ENCODE results near the gene MARK3. TPM values are rescaled to one million over a fixed set of nuclear protein-coding genes. Genes with fewer than 3 reads are reported as not detected.

The MARK3 gene
- total and polyA plus RNA-seq, 2 donors from 2014 or later = 39.8 to 83.1 TPM

DNA sequence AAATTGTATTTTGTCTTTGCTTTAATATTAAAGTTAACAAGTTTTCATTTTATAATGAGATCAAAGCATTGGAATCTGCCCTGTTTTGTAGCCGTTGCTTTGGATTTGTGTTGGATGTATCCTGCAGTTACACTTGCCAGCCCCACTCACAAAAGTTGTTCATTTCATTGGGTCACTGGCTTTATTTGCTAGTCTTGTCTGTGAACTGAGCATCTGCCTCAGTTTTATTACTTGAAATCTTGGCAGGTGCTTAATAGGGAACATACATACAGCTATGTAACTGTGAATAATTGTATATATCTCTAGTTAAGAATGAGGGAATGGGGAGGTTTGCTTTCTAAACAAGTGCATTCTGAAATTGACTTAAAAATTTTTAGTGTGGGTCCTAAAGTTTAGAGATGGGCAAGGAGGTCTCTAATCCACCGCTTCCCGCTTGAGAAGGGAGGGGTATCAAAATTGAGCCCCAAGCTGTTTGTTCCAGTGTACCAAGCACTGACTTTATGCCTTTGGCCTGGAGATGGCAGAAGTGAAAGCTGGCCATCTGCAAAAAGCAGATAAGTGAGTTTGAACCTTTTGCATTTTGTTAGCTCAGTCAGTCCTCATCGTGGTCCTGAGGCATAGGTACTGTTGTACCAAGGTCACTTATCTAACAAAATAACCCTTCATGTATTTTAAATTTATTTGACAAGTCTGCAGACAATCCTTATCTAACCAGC, 41.9 kb upstream of the MARK3 start:
- Histone ChIP-seq H3K27ac (ENCODE audit: low read depth in 2 of 2, low read length in 2 of 2) (no peak overlapping the region), H3K36me3 (ENCODE audit: control insufficient read depth in 2 of 3, insufficient read depth in 3 of 3, low read length in 3 of 3) (peaks cover 38 to 59% (median 58%) of the 10 kb centered on the region in 3 donors), H3K27me3 (ENCODE audit: control insufficient read depth, insufficient read depth, low read length) (no peaks in the 10 kb centered on the region), H3K4me3 (ENCODE audit: low read length in 3 of 3) (no peak overlapping the region), H3K9ac (ENCODE audit: low read length in 3 of 3) (no peak overlapping the region), H3K9me3 (ENCODE audit: control insufficient read depth in 2 of 3, insufficient read depth in 1 of 3, low read length in 3 of 3) (no peaks in the 10 kb centered on the region), H3K4me1 (ENCODE audit: control insufficient read depth in 2 of 3, insufficient read depth in 2 of 3, low read depth in 1 of 3, low read length in 3 of 3) (peaks cover 0 to 2% (median 0%) of the 10 kb centered on the region in 3 donors)
- intact Hi-C loops (cut with DNase I) = no loop called here
- TF ChIP-seq, protein P1, sequence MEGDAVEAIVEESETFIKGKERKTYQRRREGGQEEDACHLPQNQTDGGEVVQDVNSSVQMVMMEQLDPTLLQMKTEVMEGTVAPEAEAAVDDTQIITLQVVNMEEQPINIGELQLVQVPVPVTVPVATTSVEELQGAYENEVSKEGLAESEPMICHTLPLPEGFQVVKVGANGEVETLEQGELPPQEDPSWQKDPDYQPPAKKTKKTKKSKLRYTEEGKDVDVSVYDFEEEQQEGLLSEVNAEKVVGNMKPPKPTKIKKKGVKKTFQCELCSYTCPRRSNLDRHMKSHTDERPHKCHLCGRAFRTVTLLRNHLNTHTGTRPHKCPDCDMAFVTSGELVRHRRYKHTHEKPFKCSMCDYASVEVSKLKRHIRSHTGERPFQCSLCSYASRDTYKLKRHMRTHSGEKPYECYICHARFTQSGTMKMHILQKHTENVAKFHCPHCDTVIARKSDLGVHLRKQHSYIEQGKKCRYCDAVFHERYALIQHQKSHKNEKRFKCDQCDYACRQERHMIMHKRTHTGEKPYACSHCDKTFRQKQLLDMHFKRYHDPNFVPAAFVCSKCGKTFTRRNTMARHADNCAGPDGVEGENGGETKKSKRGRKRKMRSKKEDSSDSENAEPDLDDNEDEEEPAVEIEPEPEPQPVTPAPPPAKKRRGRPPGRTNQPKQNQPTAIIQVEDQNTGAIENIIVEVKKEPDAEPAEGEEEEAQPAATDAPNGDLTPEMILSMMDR (IDR thresholded peaks at IDR 0.05; ENCODE audit: borderline replicate concordance, extremely low read depth, insufficient read depth) = no peak
- FAIRE-seq = no peak
- DNase-seq = no peak

DNA sequence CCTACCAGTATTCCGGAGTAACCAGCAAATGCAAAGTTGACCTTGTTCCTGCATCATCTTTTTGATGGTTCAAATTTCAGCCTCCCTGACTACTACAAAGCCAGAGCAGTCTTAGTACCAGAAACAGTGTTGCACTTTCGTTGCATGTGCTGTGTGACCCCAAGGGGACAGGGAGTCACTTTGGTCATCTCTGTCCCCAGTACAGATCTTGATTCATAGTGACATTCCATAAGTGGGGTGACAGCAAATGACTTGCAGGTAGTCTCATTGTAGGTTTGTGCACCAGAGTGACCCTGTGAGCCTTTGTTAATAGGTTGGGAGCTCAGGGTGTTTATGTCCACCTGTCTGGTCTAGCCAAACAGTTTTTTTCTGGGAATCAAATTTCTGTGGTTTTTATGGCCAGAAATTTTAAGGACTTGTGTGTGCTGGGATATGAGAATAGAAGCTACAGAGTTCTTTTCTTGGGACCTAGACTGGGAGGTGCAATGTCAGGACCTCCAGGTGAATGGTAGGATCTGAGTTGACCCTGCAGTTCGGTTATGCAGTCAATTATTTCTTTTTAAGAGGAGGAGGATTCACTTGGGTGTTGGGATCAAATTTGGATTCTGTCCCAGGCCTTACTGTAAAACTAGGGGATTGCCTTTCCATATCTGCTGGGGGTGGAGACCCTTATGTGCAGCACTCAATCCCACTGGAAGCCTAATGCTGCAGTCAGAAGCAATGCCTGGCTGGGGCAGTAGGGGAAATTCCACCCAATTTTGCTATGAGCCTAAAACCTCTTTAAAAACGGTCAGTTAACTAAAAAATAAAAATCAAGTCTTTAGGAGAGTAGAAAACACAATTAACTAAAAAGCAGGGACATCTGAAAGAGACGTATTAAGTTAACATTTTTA, 41.1 kb upstream of the MARK3 start:
- no peaks in the 10 kb centered on the region for H3K9me3 ChIP-seq (ENCODE audit: control insufficient read depth in 2 of 3, insufficient read depth in 1 of 3, low read length in 3 of 3)
- H3K9ac ChIP-seq (ENCODE audit: low read length in 3 of 3) = no peak overlapping the region
- TF ChIP-seq, protein P1 (IDR thresholded peaks at IDR 0.05; ENCODE audit: borderline replicate concordance, extremely low read depth, insufficient read depth) = no peak
- intact Hi-C loops (cut with DNase I) = no loop called here
- no peak overlapping the region for H3K27ac ChIP-seq (ENCODE audit: low read depth in 2 of 2, low read length in 2 of 2)
- H3K36me3 ChIP-seq (ENCODE audit: control insufficient read depth in 2 of 3, insufficient read depth in 3 of 3, low read length in 3 of 3) = peaks cover 31 to 51% (median 50%) of the 10 kb centered on the region in 3 donors
- FAIRE-seq = no peak
- H3K4me1 ChIP-seq (ENCODE audit: control insufficient read depth in 2 of 3, insufficient read depth in 2 of 3, low read depth in 1 of 3, low read length in 3 of 3) = peaks cover 0 to 2% (median 0%) of the 10 kb centered on the region in 3 donors
- no peaks in the 10 kb centered on the region for H3K27me3 ChIP-seq (ENCODE audit: control insufficient read depth, insufficient read depth, low read length)
- H3K4me3 ChIP-seq (ENCODE audit: low read length in 3 of 3) = no peak overlapping the region
- no peak for DNase-seq

DNA sequence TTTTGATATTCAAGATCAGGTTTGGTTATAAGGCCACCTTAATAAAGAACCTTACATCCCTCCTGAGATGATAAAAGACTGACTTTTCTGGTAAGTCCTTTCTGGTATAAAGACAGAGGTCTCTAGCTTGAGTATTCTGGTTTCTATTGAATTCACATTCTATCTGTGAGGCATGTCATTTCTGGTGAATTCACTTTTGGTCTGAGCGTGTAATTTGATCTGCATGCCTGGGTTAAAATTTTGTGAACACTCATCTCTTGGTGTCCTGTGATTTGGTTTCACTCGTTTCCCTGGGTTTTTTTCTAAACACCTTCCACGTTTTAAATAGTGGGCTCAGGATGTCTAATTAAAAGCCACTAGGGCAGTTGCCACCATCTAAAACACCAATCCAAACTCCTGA, 38.9 kb upstream of the MARK3 start:
- intact Hi-C loops (cut with DNase I) = no loop called here
- Histone ChIP-seq H3K27ac (ENCODE audit: low read depth in 2 of 2, low read length in 2 of 2) (no peak overlapping the region), H3K4me1 (ENCODE audit: control insufficient read depth in 2 of 3, insufficient read depth in 2 of 3, low read depth in 1 of 3, low read length in 3 of 3) (no peaks in the 10 kb centered on the region), H3K4me3 (ENCODE audit: low read length in 3 of 3) (no peak overlapping the region), H3K9ac (ENCODE audit: low read length in 3 of 3) (no peak overlapping the region), H3K9me3 (ENCODE audit: control insufficient read depth in 2 of 3, insufficient read depth in 1 of 3, low read length in 3 of 3) (no peaks in the 10 kb centered on the region), H3K27me3 (ENCODE audit: control insufficient read depth, insufficient read depth, low read length) (no peaks in the 10 kb centered on the region), H3K36me3 (ENCODE audit: control insufficient read depth in 2 of 3, insufficient read depth in 3 of 3, low read length in 3 of 3) (peaks cover 12 to 31% (median 29%) of the 10 kb centered on the region in 3 donors)
- TF ChIP-seq, protein P1 (IDR thresholded peaks at IDR 0.05; ENCODE audit: borderline replicate concordance, extremely low read depth, insufficient read depth) = no peak
- no peak for DNase-seq
- no peak for FAIRE-seq
